Activated CD4-positive, alpha-beta T cell treated with anti-CD3 and anti-CD28 coated beads for 24 hours (primary cell): Measurements from ENCODE around the gene MTIF3.
A peak's percentile ranks its signal among the peaks of the same experiment; 100 is the strongest.

Source experiments
- DNase-seq, 2 donors: peaks; one replicate each; pipeline ENCODE4 v3.0.0-alpha.2; 2020; ENCODE audit warnings: low read depth in 2 of 2

MTIF3 gene

GRCh38 chr13:27455331-27455855, 5.0 kb upstream of the MTIF3 start:
- DNase-seq, result no peak

GRCh38 chr13:27450921-27451471, 632 bp upstream of the MTIF3 start:
- DNase-seq, result no peak

GRCh38 chr13:27449081-27449603, 1.2 kb downstream of the MTIF3 start:
- no peak for DNase-seq

- no peak for DNase-seq
Measured at GRCh38 chr13:27448308-27448707, 2.1 kb downstream of the MTIF3 start.

GRCh38 chr13:27446986-27447583, 3.3 kb downstream of the MTIF3 start:
- DNase-seq, result no peak

GRCh38 chr13:27442797-27443196, 7.6 kb downstream of the MTIF3 start:
- no peak for DNase-seq

GRCh38 chr13:27442071-27442647, 8.2 kb downstream of the MTIF3 start:
- no peak for DNase-seq

- DNase-seq, result no peak
Measured at GRCh38 chr13:27440408-27440807, 10.0 kb downstream of the MTIF3 start.

GRCh38 chr13:27437126-27437525, 13.2 kb downstream of the MTIF3 start:
- DNase-seq, result no peak

GRCh38 chr13:27432611-27433210, 17.7 kb downstream of the MTIF3 start:
- DNase-seq, result no peak

- DNase-seq, result no peak
Measured at GRCh38 chr13:27432180-27432579, 18.2 kb downstream of the MTIF3 start.

GRCh38 chr13:27428160-27428559, 22.2 kb downstream of the MTIF3 start:
- no peak for DNase-seq

GRCh38 chr13:27427641-27428040, 22.7 kb downstream of the MTIF3 start:
- no peak for DNase-seq

GRCh38 chr13:27425918-27426630, 24.3 kb downstream of the MTIF3 start:
- peak; percentile 46 to 59 for DNase-seq

GRCh38 chr13:27425158-27425917, 25.0 kb downstream of the MTIF3 start:
- no peak for DNase-seq

- peak; percentile 73 to 78 for DNase-seq
Measured at GRCh38 chr13:27424246-27425157, 25.9 kb downstream of the MTIF3 start, which contains the start of gene GTF3A. GTF3A (plus strand) TSS chr13:27424619.

- no peak for DNase-seq
Measured at GRCh38 chr13:27423333-27423732, 27.0 kb downstream of the MTIF3 start.

- DNase-seq, result no peak
Measured at GRCh38 chr13:27421101-27421871, 29.1 kb downstream of the MTIF3 start.

- no peak for DNase-seq
Measured at GRCh38 chr13:27419328-27419727, 31.0 kb downstream of the MTIF3 start.
